ENCODE results near the gene ARPC1B.

Gene ARPC1B

GRCh38 chr7:99389772-99390171 is 15.2 kb downstream of the ARPC1B start:
- no peak for DNase-seq (ENCODE audit: low read depth, low spot score)

GRCh38 chr7:99390941-99391602 is 16.5 kb downstream of the ARPC1B start:
- DNase-seq (ENCODE audit: low read depth, low spot score) = no peak

GRCh38 chr7:99392046-99392445 is 17.5 kb downstream of the ARPC1B start:
- no peak for DNase-seq (ENCODE audit: low read depth, low spot score)

- peak; percentile 59 for DNase-seq (ENCODE audit: low read depth, low spot score)
These were observed 18.3 kb downstream of the ARPC1B start for GRCh38 chr7:99392659-99393354.

GRCh38 chr7:99393355-99394187 is 19.0 kb downstream of the ARPC1B start:
- no peak for DNase-seq (ENCODE audit: low read depth, low spot score)

GRCh38 chr7:99394188-99394502 is 19.6 kb downstream of the ARPC1B start:
- DNase-seq (ENCODE audit: low read depth, low spot score) = no peak

GRCh38 chr7:99395616-99396327 is 21.2 kb downstream of the ARPC1B start:
- DNase-seq (ENCODE audit: low read depth, low spot score) = no peak

GRCh38 chr7:99396418-99397296 is 22.1 kb downstream of the ARPC1B start:
- no peak for DNase-seq (ENCODE audit: low read depth, low spot score)

- DNase-seq (ENCODE audit: low read depth, low spot score) = no peak
These were observed 22.9 kb downstream of the ARPC1B start for GRCh38 chr7:99397297-99397983.

- no peak for DNase-seq (ENCODE audit: low read depth, low spot score)
These were observed 24.4 kb downstream of the ARPC1B start for GRCh38 chr7:99398891-99399445.

- DNase-seq (ENCODE audit: low read depth, low spot score) = no peak
These were observed 25.1 kb downstream of the ARPC1B start for GRCh38 chr7:99399597-99399996.

- DNase-seq (ENCODE audit: low read depth, low spot score) = no peak
These were observed 28.3 kb downstream of the ARPC1B start for GRCh38 chr7:99402854-99403253.

- no peak for DNase-seq (ENCODE audit: low read depth, low spot score)
These were observed 29.2 kb downstream of the ARPC1B start for GRCh38 chr7:99403764-99404163.

GRCh38 chr7:99404235-99404976 is 29.9 kb downstream of the ARPC1B start:
- no peak for DNase-seq (ENCODE audit: low read depth, low spot score)

GRCh38 chr7:99404977-99405320 is 30.4 kb downstream of the ARPC1B start:
- no peak for DNase-seq (ENCODE audit: low read depth, low spot score)

- DNase-seq (ENCODE audit: low read depth, low spot score) = no peak
These were observed 32.0 kb downstream of the ARPC1B start for GRCh38 chr7:99406557-99406956.

GRCh38 chr7:99407872-99408378 is 33.4 kb downstream of the ARPC1B start:
- no peak for DNase-seq (ENCODE audit: low read depth, low spot score)

- peak; percentile 89 for DNase-seq (ENCODE audit: low read depth, low spot score)
These were observed 34.1 kb downstream of the ARPC1B start, which contains the start of the genes BUD31 and PDAP1 for GRCh38 chr7:99408379-99409191. Gene BUD31, plus strand, starts transcription at chr7:99408969. Its CDS starts 2,124 bp downstream, at chr7:99411093. Gene PDAP1, minus strand, starts transcription at chr7:99408597. Its CDS starts 49 bp downstream, at chr7:99408548.
